Stimulated activated CD4-positive, alpha-beta T cell treated with anti-CD3 and anti-CD28 coated beads, Interleukin-2, amount 100 ng/mL, for 4 hours (primary cell): ENCODE data around the gene UCP1.
"Not testable (repeated sequence)": the region's sequence is repeated elsewhere in the genome, so short reads cannot be mapped to it uniquely, and the experiment has no call there.

ENCODE experiments used
- DNase-seq: peaks from one replicate; pipeline ENCODE4 v3.0.0-alpha.2; 2020; ENCODE audit warnings: low read depth

The UCP1 gene

DNA sequence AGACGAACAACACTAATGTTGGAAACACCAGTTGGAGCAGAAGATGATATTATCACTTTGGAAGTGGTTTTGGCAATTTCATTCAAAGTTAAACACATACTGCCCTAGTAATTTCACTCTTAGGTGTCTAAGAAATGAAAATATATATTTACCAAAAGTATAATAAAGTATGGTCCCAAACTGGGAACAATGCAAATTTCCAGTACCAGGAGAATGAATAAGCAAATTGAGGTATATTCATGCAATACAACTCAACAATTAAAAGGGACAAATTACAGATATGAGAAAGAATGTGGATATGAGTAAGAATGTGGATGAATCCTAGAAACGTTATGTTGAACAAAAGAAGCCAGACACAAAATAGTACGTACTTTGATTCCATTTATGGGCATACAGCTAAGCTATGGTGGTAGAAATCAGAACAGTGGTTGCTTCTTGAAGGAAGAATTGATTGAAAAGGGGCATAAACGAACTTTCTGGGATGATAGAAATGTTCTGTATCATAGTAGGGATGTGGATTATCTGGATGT lies 34.7 kb downstream of the UCP1 start:
- no peak for DNase-seq

DNA sequence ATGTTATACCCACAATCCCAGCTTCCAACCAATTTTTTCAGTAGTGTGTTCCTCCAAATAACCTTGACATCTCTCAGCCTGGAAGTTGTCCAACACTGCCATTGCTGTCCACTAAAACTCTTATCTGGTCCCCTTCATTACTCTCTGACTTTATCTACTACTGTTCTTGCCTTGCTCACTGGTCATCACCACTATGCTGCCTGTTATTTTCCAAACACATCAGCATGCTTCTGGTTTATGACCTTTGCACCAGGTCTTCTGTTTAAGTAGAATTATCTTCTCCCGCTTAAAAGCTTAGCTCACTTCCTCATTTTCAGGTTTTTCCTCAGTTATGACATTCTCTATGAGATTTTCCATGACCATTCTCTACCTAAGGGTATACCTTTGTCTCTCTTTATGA lies 39.3 kb downstream of the UCP1 start:
- DNase-seq, result no peak

DNA sequence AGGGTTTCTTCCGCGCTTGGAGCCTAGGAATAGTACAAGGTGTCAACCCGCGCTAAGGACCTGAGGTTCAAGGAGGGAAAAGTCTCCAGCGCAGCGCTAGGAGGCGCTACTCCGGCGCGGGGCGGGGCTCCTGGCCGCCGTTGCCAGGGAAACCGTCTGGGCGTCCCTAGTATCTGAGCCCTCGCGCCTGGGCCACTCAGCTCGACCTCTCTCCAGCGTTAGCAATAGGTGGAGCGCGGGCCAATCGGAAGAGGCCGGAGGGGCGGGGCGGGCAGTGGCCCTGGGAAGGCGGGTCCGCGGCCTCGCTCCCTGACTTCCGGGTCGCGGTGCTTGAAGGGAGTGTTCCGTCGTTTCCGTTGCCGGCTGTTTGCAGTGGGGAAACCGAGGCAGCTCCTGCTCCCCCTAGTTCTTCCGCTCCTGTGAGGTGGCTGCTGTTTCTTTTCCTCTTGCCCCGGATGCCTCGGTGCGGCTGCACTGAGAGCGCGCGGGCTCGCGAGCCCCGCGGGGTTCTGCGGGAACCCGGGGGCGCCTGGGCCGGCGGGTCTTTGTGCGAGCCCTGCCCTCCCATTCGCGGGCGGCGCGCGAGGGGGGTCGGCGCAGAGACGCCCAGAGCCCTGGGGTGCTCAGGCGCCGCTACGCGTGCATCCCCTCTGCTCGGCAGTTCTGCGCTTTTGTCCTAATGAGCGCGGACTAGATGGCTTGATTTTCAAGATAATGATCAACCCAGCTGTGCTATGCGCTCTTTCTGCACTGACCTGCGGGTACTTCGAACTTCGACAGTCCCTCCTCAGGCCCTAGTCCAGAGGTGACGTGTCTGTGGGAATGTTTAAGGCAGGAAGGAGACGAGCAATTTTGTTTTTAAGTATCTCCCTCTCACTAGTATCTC lies 44.7 kb downstream of the UCP1 start, which contains the start of gene ELMOD2:
Gene ELMOD2 (plus strand): TSS at position 312 of the 886 bp plus-strand sequence. CDS start 1,261 bp downstream, outside the sequence.
- peak; percentile 96 for DNase-seq

DNA sequence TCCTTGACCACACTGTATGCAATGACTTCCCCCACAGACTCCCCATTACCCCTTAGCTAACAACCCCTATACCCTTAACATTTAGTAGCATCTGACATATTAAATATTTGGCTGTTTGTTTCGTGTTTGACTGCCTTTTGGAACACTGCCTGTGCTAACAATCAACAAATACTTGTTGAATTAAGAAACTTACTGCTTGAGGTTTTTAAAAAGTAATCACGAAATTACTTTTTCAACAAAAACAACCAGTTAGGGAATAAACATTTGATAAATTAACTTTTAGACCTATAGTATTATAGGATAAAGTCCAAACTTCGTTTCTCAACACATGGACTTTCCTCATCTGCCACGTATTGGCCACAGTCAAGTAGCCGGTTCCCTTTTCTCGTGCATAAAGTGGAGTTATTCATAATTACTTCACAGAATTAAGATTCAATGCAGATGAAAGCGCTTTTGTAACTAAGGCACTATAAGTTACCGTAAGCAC lies 45.3 kb downstream of the UCP1 start:
- DNase-seq, result no peak

DNA sequence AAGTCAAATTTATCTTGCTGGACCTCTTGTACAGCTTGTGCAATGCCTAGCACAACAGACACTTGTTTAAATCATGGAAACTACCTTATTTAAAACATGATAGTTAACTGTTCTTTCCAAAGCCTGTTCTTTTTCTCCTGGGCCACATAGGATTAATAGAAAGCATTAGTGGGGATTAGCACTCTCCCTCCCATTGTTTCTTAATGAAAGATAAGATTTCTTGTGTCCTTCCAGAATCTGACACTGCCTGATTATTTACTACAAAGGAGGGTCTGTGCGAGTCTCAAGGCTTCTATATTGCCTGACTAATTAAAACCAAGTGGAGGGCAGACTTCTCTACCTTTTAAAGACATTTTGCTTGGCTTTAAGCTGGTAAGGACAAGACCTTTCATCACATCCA lies 53.3 kb downstream of the UCP1 start:
- DNase-seq, result no peak

DNA sequence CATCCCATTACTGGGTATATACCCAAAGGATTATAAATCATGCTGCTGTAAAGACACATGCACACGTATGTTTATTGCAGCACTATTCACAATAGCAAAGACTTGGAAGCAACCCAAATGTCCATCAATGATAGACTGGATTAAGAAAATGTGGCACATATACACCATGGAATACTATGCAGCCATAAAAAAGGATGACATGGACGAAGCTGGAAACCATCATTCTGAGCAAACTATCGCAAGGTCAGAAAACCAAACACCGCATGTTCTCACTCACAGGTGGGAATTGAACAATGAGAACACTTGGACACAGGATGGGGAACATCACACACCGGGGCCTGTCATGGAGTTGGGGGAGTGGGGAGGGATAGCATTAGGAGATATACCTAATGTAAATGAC lies 55.0 kb downstream of the UCP1 start:
- not testable (repeated sequence) for DNase-seq
